Gastroesophageal sphincter (tissue), 4 donors: ENCODE measurements around the gene NUBPL. TPM values are rescaled to one million over a fixed set of nuclear protein-coding genes. Genes with fewer than 3 reads are reported as not detected.
"Not testable (repeated sequence)": the region's sequence is repeated elsewhere in the genome, so short reads cannot be mapped to it uniquely, and the experiment has no call there.

Experiments used
- ATAC-seq: fragments of 150-250 bp; one replicate; pipeline ENCODE4 v1.9.1; 2016; ENCODE audit warnings: mild to moderate bottlenecking, moderate library complexity
- H3K27ac ChIP-seq, 4 donors: fragments of 200-600 bp; sonication (generic) in 3 of 4; 1 replicate in 3 of 4; 2 replicates in 1 of 4; pipeline ENCODE4 v1.5.1; 2016 to 2019
- H3K27me3 ChIP-seq: fragments of 200-600 bp; sonication (generic); one replicate; pipeline ENCODE4 v1.5.1; 2019
- H3K36me3 ChIP-seq, 2 donors: fragments of 200-600 bp; sonication (generic); one replicate each; pipeline ENCODE4 v1.5.1; 2019; ENCODE audit warnings: control low read depth in 1 of 2
- H3K4me1 ChIP-seq, 3 donors: fragments of 200-600 bp; sonication (generic); 1 replicate in 2 of 3; 2 replicates in 1 of 3; pipeline ENCODE4 v1.5.1; 2016 to 2019; ENCODE audit warnings: control low read depth in 2 of 3
- H3K4me3 ChIP-seq, 2 donors: fragments of 200-600 bp; sonication (generic); one replicate each; pipeline ENCODE4 v1.5.1; 2019; ENCODE audit warnings: mild to moderate bottlenecking in 1 of 2, moderate library complexity in 1 of 2
- H3K9me3 ChIP-seq, 3 donors: fragments of 200-600 bp; sonication (generic); one replicate each; pipeline ENCODE4 v1.5.1; 2017 to 2019; ENCODE audit warnings: control low read depth in 2 of 3
- EP300 ChIP-seq: sonication (generic); formaldehyde crosslinking; IDR thresholded peaks from one replicate; pipeline ENCODE4 v1.6.1; 2017; ENCODE audit warnings: antibody characterized with exemption, mild to moderate bottlenecking
- POLR2A ChIP-seq, 2 donors: fragments of 450-650 bp; IDR thresholded peaks; one replicate each; pipeline ENCODE4 v1.6.1; 2017; ENCODE audit warnings: antibody characterized with exemption in 2 of 2, mild to moderate bottlenecking in 2 of 2, moderate library complexity in 1 of 2
- POLR2AphosphoS5 ChIP-seq: sonication (generic); formaldehyde crosslinking; IDR thresholded peaks from one replicate; pipeline ENCODE4 v1.6.1; 2017; ENCODE audit warnings: antibody characterized with exemption
- WGBS, 2 donors: methylation state at CpG; one replicate each; pipeline ENCODE4 v1.1.5; 2018; ENCODE audit warnings: low coverage in 1 of 2; 5-methylcytosine and 5-hydroxymethylcytosine counted together
- total RNA-seq, 4 donors: library from RNA; depleted of rRNA; stranded (reverse); fragments of >200 nt; gene quantifications; one replicate each; pipeline ENCODE4 v1.1.0, GENCODE V29; 2016
- TF ChIP-seq, protein P1 (sequence below), 4 experiments: fragments of 200-600 bp in 2 of 4; fragments of 450-650 bp in 2 of 4; sonication (generic) in 1 of 4; IDR thresholded peaks; one replicate each; pipeline ENCODE4 v1.5.1; 2017 to 2019; ENCODE audit warnings: antibody characterized with exemption in 4 of 4, mild to moderate bottlenecking in 2 of 4, moderate library complexity in 2 of 4

NUBPL gene
- total RNA-seq, 4 donors from 2014 or later: 8.1 to 24.3 (median 14.5) TPM

DNA sequence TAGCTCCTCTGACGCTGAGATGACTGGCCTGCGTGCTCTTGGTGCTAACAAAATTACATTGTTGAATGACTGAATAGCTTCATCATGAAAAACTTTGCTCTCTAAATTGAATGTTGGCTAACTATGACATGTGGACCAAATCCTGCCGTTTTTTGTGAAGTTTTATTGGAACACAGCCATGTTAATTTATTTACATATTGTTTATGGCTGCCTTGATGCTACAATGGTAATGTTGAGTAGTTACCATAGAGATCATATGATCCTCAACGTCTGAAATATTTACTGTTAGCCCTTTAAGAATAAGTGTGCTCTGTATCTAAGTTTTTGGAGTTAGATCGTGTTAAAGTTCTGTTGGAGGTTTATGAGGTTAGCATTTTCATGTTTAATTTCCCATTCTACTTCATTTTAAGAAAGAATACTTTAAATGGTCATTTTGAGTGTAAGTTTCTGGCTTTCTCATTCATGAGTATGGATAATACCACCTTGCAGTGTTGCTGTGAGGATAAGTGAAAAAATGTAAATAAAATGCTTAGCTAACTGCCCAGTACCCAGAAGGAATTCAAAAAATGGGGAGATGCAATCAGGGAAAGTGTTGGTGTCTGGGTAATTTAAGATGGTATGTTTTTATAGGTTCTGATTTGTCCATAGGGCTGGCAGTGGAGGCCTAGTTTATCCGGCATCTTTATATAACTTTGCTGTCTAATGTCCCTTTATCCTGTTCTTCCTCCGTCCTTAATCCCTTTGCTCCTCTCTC is 35.3 kb downstream of the NUBPL start:
- H3K4me3 ChIP-seq: no peak overlapping the region
- ATAC-seq: no peak
- peak overlapping the region in 1 of 4 donors; percentile 6 for H3K27ac ChIP-seq
- peaks cover 0 to 28% (median 0%) of the 10 kb centered on the region in 3 donors for H3K4me1 ChIP-seq
- TF ChIP-seq, protein P1, sequence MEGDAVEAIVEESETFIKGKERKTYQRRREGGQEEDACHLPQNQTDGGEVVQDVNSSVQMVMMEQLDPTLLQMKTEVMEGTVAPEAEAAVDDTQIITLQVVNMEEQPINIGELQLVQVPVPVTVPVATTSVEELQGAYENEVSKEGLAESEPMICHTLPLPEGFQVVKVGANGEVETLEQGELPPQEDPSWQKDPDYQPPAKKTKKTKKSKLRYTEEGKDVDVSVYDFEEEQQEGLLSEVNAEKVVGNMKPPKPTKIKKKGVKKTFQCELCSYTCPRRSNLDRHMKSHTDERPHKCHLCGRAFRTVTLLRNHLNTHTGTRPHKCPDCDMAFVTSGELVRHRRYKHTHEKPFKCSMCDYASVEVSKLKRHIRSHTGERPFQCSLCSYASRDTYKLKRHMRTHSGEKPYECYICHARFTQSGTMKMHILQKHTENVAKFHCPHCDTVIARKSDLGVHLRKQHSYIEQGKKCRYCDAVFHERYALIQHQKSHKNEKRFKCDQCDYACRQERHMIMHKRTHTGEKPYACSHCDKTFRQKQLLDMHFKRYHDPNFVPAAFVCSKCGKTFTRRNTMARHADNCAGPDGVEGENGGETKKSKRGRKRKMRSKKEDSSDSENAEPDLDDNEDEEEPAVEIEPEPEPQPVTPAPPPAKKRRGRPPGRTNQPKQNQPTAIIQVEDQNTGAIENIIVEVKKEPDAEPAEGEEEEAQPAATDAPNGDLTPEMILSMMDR (IDR thresholded peaks at IDR 0.05): no peak
- no peak for TF ChIP-seq POLR2A (IDR thresholded peaks at IDR 0.05)
- TF ChIP-seq EP300: no peak
- WGBS, 2 donors: 68 to 71% methylated on average over 7 of the region's 7 CpGs
- no peaks in the 10 kb centered on the region for H3K9me3 ChIP-seq
- no peaks in the 10 kb centered on the region for H3K27me3 ChIP-seq
- H3K36me3 ChIP-seq: peaks cover 0 to 17% of the 10 kb centered on the region in 2 donors

DNA sequence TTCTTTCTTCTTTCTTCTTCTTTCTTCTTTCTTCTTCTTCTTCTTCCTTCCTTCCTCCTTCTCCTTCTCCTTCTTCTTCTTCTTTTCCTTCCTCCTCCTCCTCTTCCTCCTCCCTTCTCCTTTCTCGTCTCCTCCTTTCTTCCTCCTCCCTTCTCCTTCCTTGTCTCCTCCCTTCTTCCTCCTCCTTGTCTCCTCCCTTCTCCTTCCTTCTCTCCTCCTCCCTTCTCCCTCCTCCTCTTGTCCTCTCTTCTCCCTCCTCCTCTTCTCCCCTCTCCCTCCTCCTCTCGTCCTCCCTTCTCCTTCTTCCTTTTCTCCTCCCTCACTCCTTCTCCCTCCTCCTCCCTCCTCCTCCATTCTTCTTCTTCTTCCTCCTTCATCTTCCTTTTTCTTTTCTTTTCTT is 44.5 kb downstream of the NUBPL start:
- Histone ChIP-seq H3K27ac (no peak overlapping the region), H3K9me3 (no peaks in the 10 kb centered on the region), H3K36me3 (peaks cover 0 to 11% of the 10 kb centered on the region in 2 donors), H3K4me1 (no peaks in the 10 kb centered on the region), H3K27me3 (no peaks in the 10 kb centered on the region), H3K4me3 (no peak overlapping the region)
- no peak for TF ChIP-seq POLR2AphosphoS5
- WGBS, 2 donors: 89% methylated on average over 2 of the region's 2 CpGs; no CpG with 5 or more reads in 1 of the 2 donors
- ATAC-seq: no peak

DNA sequence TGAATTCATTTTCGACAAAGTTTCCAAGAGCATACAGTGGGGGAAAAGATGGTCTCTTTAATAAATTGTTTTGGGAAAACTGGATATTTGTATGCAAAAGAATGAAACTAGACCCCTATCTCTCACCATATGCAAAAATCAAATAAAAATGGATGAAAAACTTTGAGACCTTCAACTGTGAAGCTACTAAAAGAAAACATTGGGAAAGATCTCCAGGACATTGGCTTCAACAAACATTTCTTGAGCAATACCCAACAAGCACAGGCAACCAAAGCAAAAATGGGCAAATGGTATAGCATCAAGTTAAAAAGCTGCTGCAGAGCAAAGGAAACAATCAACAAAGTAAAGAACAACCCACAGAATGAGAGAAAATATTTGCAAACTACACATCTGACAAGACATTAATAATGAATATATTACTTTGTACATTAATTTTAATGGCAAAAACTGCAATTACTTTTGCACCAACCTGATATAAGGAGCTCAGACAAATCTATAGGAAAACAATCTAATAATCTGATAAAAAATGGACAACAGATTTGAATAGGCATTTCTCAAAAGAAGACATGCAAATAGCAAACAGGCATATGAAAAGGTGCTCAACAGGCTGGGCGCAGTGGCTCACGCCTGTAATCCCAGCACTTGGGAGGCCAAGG is 50.7 kb downstream of the NUBPL start:
- no peaks in the 10 kb centered on the region for H3K9me3 ChIP-seq
- no peaks in the 10 kb centered on the region for H3K27me3 ChIP-seq
- no peaks in the 10 kb centered on the region for H3K36me3 ChIP-seq
- TF ChIP-seq EP300 (no peak), POLR2A (IDR thresholded peaks at IDR 0.05) (no peak), POLR2AphosphoS5 (no peak)
- TF ChIP-seq, protein P1 (IDR thresholded peaks at IDR 0.05): no peak
- H3K4me3 ChIP-seq: no peak overlapping the region
- H3K27ac ChIP-seq: no peak overlapping the region
- ATAC-seq: no peak
- WGBS, 2 donors: 92 to 96% methylated on average over 3 of the region's 3 CpGs
- H3K4me1 ChIP-seq: no peaks in the 10 kb centered on the region

DNA sequence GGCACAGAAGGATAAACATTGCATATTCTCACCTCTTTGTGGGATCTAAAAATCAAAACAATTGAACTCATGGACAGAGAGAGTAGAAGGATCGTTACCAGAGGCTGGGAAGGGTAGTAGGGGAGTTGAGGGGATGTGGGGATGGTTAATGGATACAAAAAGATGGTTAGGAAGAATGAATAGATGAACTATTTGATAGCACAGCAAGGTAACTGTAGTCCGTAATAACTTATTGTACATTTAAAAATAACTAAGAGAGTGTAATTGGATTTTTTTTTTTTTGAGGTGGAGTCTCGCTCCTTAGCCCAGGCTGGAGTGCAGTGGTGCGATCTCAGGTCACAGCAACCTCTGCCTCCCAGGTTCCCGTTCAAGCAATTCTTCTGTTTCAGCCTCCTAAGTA is 52.0 kb downstream of the NUBPL start:
- Histone ChIP-seq H3K9me3 (no peaks in the 10 kb centered on the region), H3K4me1 (no peaks in the 10 kb centered on the region), H3K27ac (no peak overlapping the region), H3K36me3 (no peaks in the 10 kb centered on the region), H3K4me3 (no peak overlapping the region), H3K27me3 (no peaks in the 10 kb centered on the region)
- TF ChIP-seq POLR2AphosphoS5 (no peak), POLR2A (IDR thresholded peaks at IDR 0.05) (no peak), EP300 (no peak)
- TF ChIP-seq, protein P1 (IDR thresholded peaks at IDR 0.05): no peak
- 83 to 90% methylated on average over 5 of the region's 5 CpGs for WGBS, 2 donors
- no peak for ATAC-seq

DNA sequence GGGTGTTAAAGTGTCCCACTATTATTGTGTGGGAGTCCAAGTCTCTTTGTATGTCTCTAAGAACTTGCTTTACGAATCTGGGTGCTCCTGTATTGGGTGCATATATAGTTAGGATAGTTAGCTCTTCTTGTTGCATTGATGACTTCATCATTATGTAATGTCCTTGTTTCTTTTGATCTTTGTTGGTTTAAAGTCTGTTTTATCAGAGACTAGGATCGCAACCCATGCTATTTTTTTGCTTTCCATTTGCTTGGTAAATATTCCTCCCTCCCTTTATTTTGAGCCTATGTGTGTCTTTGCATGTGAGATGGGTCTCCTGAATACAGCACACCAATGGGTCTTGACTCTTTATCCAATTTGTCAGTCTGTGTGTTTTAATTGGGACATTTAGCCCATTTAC is 57.7 kb downstream of the NUBPL start:
- 96 to 100% methylated on average over 2 of the region's 2 CpGs for WGBS, 2 donors
- not testable (repeated sequence) for H3K4me3 ChIP-seq, H3K4me1 ChIP-seq, H3K27me3 ChIP-seq, ATAC-seq, H3K27ac ChIP-seq
- Histone ChIP-seq H3K36me3 (peaks cover 0 to 20% of the 10 kb centered on the region in 2 donors), H3K9me3 (peaks cover 0 to 15% (median 0%) of the 10 kb centered on the region in 3 donors)

DNA sequence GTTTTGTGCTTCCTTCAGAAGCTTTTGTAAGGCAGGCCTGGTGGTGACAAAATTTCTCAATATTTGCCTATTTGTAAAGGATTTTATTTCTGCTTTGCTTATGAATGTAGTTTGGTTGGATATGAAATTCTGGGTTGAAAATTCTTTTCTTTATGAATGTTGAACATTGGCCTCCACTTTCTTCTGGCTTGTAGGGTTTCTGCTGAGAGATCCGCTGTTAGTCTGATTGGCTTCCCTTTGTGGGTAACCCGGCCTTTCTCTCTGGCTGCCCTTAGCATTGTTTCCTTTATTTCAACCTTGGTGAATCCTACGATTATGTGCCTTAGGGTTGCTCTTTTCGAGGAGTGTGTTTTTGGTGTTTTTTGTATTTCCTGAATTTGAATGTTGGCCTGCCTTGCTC is 58.2 kb downstream of the NUBPL start:
- Histone ChIP-seq H3K27me3 (no peaks in the 10 kb centered on the region), H3K27ac (no peak overlapping the region), H3K9me3 (peaks cover 0 to 15% (median 0%) of the 10 kb centered on the region in 3 donors), H3K36me3 (peaks cover 0 to 20% of the 10 kb centered on the region in 2 donors), H3K4me1 (no peaks in the 10 kb centered on the region), H3K4me3 (no peak overlapping the region)
- 92 to 100% methylated on average over 1 to 4 of the region's 4 CpGs for WGBS, 2 donors
- TF ChIP-seq POLR2AphosphoS5: no peak
- no peak for ATAC-seq

DNA sequence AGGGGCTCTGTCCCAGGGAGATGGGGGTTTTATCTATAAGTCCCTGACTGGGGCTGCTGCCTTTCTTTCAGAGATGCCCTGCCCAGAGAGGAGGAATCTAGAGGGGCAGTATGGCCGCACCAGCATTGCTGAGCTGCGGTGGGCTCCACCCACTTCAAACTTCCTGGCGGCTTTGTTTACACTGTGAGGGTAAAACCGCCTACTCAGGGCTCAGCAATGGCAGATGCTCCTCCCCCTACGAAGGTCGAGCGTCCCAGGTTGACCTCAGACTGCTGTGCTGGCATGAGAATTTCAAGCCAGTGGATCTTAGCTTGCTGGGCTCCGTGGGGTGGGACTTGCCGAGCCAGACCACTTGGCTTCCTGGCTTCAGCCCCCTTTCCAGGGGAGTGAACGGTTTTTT is 59.7 kb downstream of the NUBPL start:
- WGBS, 2 donors: no CpG with 5 or more reads among the region's 10 CpGs
- not testable (repeated sequence) for H3K27ac ChIP-seq, H3K4me1 ChIP-seq, H3K27me3 ChIP-seq, ATAC-seq, H3K4me3 ChIP-seq
- H3K9me3 ChIP-seq: peaks cover 0 to 15% (median 0%) of the 10 kb centered on the region in 3 donors
- peaks cover 0 to 20% of the 10 kb centered on the region in 2 donors for H3K36me3 ChIP-seq
